Activated T-cell treated with anti-CD3 and anti-CD28 coated beads, Interleukin-2, amount 50 U/mL, for 24 hours (primary cell): ENCODE data around the gene LBH.

Experiments
- DNase-seq: peaks from one replicate; pipeline ENCODE4 v3.0.0-alpha.2; 2020
- H3K27ac Mint-ChIP-seq: 2 replicates; pipeline ENCODE4 v1.8.0; 2020; ENCODE audit warnings: mild to moderate bottlenecking, mixed read lengths
- H3K27me3 Mint-ChIP-seq: 2 replicates; pipeline ENCODE4 v1.8.0; 2020; ENCODE audit warnings: mixed read lengths
- H3K36me3 Mint-ChIP-seq: 2 replicates; pipeline ENCODE4 v1.8.0; 2020; ENCODE audit warnings: low read depth, mixed read lengths
- H3K4me1 Mint-ChIP-seq: 2 replicates; pipeline ENCODE4 v1.8.0; 2020; ENCODE audit warnings: low read depth, mixed read lengths
- H3K4me3 Mint-ChIP-seq: 2 replicates; pipeline ENCODE4 v1.8.0; 2020; ENCODE audit warnings: mild to moderate bottlenecking, moderate library complexity, mixed read lengths
- H3K9me3 Mint-ChIP-seq: 2 replicates; pipeline ENCODE4 v1.8.0; 2020; ENCODE audit warnings: mixed read lengths

Gene LBH

DNA sequence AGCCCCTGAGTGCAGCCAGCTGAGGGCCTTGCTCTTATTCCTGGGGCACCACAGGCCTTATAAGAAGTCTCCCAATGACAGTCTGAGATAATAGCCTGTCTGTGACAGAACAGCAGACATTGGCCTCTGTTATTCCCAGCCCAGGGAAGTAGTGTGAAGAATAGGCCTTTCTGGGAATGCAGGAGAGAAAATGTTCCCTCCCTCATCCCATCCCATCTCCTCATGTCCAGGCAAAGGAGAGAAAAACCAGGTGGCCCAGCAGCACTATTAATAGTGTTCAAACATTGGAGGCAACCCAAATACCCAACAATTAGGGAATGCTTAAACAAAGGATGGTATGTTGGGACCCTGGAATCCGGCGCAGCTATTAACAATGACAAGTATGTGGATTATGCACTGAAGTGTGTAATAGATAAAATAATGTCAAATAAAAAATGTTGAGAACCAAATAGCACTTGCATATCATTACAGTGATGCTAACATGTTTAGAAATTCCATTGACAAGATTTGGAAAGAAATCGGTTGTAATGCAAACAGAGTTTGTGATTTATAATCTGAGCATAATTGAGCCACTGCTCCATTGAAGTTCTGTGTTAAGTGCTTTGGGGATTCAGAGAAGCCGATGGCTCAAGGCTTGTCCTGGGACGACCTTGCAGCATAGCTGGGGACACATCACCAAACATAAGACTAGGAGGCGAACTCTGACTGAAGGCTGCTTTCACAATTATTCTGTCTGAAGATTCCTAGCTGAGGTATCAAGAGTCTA is 69.3 kb downstream of the LBH start:
- Mint-ChIP-seq H3K36me3 (no peaks in the 10 kb centered on the region), H3K4me1 (peaks cover 23% of the 10 kb centered on the region), H3K9me3 (peaks cover 2% of the 10 kb centered on the region), H3K27ac (no peak overlapping the region), H3K27me3 (no peaks in the 10 kb centered on the region), H3K4me3 (no peak overlapping the region)
- DNase-seq = no peak

DNA sequence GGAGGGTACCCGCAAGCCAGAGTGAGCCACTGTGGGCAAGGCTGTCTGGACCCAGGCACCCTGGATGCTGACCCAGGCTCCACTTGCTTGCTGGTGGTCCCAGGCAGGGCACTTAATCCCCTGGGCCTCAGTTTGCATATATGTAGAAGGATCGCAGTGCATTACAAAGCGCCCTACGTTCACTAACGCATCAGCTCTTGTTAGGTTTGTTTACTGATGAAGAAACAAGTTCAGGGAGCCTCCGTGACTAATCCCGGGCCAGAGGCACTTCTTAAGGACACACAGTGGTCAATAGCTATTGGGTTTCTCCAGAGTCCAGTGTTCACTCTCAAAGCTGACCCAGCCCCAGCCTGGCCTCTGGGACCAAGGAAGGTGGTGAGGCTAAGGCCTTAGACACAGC is 70.2 kb downstream of the LBH start:
- peaks cover 31% of the 10 kb centered on the region for H3K4me1 Mint-ChIP-seq
- H3K27me3 Mint-ChIP-seq = no peaks in the 10 kb centered on the region

DNA sequence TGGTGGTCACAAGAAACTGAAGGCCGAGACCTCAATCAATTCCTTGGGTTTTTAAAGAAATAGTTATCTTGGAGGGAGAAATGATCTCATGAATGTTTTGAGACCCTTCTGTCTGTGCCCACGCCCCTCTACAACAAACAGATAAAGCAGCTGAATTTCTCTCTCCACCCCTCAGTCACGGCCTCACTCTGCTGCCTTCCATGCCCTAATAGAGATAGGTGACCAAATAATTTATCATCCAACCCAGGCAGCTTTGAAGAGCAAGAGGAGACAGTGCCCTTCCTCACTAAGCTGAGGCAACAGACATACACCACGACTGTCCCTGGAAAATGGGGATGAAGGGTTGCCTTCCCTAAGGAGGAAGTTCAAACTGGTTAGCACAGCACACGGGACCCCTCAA is 71.2 kb downstream of the LBH start:
- no peak overlapping the region for H3K27ac Mint-ChIP-seq
- DNase-seq = no peak
- peaks cover 2% of the 10 kb centered on the region for H3K36me3 Mint-ChIP-seq
- H3K9me3 Mint-ChIP-seq = peaks cover 12% of the 10 kb centered on the region
- H3K27me3 Mint-ChIP-seq = no peaks in the 10 kb centered on the region
- no peak overlapping the region for H3K4me3 Mint-ChIP-seq
- peaks cover 37% of the 10 kb centered on the region for H3K4me1 Mint-ChIP-seq

More for the DNA sequence above, 70.2 kb downstream of the LBH start:
- H3K36me3 Mint-ChIP-seq = no peaks in the 10 kb centered on the region
- H3K27ac Mint-ChIP-seq = no peak overlapping the region
- DNase-seq = no peak
- peaks cover 6% of the 10 kb centered on the region for H3K9me3 Mint-ChIP-seq
- no peak overlapping the region for H3K4me3 Mint-ChIP-seq

DNA sequence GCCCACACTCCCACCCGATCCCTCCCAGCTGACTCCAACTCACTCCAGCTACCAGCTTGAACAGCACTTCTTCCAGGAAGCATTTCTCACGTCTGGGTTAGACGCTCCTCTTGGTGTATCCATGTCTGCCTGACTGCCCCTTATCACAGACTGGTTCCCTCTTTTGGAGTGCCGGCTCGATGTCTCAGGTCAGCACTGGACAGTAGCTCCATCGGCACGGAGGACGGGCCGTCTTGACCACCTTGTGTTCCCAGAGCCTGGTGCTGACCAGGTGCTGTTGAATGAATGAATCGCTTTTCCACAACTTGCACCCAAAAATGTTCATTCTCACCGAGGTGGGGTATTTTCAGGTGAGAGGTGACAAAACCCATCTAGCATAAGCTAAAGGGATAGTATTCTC is 71.8 kb downstream of the LBH start:
- Mint-ChIP-seq H3K27ac (no peak overlapping the region), H3K27me3 (no peaks in the 10 kb centered on the region), H3K36me3 (peaks cover 2% of the 10 kb centered on the region), H3K4me1 (peaks cover 39% of the 10 kb centered on the region), H3K9me3 (peaks cover 12% of the 10 kb centered on the region), H3K4me3 (no peak overlapping the region)
- DNase-seq = no peak

DNA sequence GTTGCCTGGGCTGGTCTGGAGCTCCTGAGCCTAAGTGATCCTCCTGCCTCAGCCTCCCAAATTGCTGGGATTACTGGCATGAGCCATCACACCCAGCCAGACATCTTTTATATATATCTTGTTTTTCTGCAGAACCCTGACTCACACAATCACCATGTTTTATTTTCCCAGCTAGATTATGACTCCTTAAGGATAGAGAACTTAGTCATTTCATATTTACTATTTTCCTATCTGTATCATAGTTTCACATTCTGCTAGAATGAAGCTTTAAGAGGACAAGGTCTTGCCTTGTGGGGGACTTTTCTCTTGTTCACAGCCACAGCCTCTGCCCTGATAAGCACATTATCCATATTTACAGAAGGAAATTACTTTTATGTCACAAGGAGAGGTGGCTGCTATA is 73.9 kb downstream of the LBH start:
- Mint-ChIP-seq H3K27me3 (no peaks in the 10 kb centered on the region), H3K27ac (peak overlapping the region; percentile 61), H3K9me3 (peaks cover 12% of the 10 kb centered on the region), H3K36me3 (peaks cover 2% of the 10 kb centered on the region), H3K4me1 (peaks cover 35% of the 10 kb centered on the region), H3K4me3 (no peak overlapping the region)
- no peak for DNase-seq

DNA sequence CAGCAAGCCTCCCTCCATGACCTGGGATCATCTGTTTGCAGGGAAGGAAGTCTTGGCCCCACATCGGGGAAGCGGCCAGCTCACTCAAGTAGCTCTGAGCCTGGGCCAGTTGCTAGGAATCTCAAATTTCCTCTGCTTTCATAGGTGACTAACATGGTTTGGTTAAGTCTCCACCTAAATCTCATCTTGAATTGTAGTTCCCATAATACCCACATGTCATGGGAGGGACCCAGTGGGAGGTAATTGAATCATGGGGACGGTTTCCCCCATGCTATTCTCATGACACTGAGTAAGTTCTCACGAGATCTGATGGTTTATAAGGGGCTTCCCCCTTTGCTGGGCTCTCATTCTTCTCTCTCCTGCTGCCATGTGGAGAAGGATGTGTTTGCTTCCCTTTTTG is 75.2 kb downstream of the LBH start:
- H3K27me3 Mint-ChIP-seq = no peaks in the 10 kb centered on the region
- DNase-seq = no peak
- H3K36me3 Mint-ChIP-seq = peaks cover 2% of the 10 kb centered on the region
- H3K9me3 Mint-ChIP-seq = peaks cover 12% of the 10 kb centered on the region
- peaks cover 44% of the 10 kb centered on the region for H3K4me1 Mint-ChIP-seq
- no peak overlapping the region for H3K4me3 Mint-ChIP-seq
- peak overlapping the region; percentile 86 for H3K27ac Mint-ChIP-seq

DNA sequence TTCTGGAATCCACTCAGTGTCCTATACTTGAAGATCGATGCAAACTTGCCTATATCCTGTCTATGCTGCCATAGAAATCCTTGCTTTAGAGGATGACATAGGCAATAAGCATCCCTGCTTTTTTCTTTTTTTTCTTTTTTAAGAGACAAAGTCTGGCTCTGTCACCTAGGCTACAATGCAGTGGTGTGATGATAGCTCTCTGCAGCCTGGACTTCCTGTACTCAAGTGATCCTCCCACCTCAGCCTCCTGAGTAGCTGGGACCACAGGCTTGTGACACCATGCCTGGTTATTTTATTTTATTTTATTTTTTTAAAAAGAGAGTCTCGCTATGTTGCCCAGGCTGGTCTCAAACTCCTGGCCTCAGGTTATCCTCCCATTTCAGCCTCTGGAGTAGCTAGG is 76.9 kb downstream of the LBH start:
- Mint-ChIP-seq H3K36me3 (peaks cover 2% of the 10 kb centered on the region), H3K27me3 (no peaks in the 10 kb centered on the region), H3K4me1 (peaks cover 53% of the 10 kb centered on the region), H3K4me3 (no peak overlapping the region), H3K27ac (no peak overlapping the region), H3K9me3 (peaks cover 12% of the 10 kb centered on the region)
- no peak for DNase-seq
